Smooth muscle cell of bladder (primary cell): ENCODE results near the gene CCDC182. TPM values are rescaled to one million over a fixed set of nuclear protein-coding genes. Genes with fewer than 3 reads are reported as not detected.

ENCODE experiments used
- total RNA-seq: library from RNA; depleted of rRNA; stranded (reverse); fragments of >200 nt; gene quantifications from 2 replicates; pipeline ENCODE4 v1.2.3, GENCODE V29; 2014

Gene CCDC182
- total RNA-seq = not detected in 2 replicates

DNA sequence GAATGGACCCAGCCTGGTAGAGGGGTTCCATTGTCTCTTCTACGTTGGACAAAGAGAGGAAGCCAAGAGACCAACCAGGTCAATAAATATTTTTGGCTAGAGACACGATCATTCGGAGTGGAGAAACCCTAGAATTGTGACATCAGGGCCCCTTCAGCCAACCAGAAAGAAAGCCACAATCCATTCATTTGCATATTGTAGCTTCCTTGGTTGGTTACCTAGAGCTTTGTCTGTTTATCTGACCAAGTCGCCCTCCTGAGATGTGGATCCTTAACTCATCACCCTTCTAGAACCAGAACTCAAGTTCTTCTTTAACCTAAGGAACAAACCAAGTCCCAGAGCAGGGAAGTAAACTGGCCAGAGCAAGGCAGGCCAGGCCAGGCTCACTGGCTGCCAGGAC is at the start of gene CCDC182:
CCDC182 (minus strand) TSS at position 58 of the 400 bp plus-strand sequence; CDS start at position 31, 27 bp downstream.

Other genes with a start within 250 kb of the CCDC182 start
- 20.2 and 36.1 TPM in 2 replicates for gene MRPS23, start 104.7 kb upstream of the CCDC182 start, total RNA-seq
- gene CUEDC1, start 210.1 kb upstream of the CCDC182 start, total RNA-seq = 8.1 and 12.1 TPM in 2 replicates
- gene VEZF1, start 243.0 kb upstream of the CCDC182 start, total RNA-seq = 28.3 and 31.0 TPM in 2 replicates